HK-2 (cell line): ENCODE data around the gene SNPH.

ENCODE experiments used
- DNase-seq: peaks from one replicate; pipeline ENCODE4 v3.0.0-alpha.2; 2018; ENCODE audit not compliant: unreplicated experiment

Gene SNPH

GRCh38 chr20:1306316-1307135 lies 40.4 kb downstream of the SNPH start:
- no peak for DNase-seq

DNA sequence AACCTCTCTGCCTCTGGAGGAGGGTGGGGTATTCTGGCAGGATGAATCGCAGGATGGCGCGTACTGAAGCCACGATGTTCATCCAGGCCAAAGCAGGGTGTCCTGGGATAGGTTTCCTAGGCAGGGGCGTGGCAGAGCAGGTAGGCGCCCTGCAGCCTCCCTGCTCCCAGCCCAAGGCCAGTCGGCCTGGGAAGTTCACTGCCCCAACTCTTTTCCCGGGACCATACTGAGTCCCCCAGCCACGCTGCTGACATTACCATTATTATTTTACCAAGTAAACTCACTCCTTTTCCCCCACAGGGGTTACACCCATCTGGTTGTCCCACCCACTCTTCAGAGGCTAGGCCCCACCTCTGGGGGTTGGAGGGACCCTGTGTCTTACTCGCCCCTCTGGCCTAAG lies 41.1 kb downstream of the SNPH start:
- no peak for DNase-seq

DNA sequence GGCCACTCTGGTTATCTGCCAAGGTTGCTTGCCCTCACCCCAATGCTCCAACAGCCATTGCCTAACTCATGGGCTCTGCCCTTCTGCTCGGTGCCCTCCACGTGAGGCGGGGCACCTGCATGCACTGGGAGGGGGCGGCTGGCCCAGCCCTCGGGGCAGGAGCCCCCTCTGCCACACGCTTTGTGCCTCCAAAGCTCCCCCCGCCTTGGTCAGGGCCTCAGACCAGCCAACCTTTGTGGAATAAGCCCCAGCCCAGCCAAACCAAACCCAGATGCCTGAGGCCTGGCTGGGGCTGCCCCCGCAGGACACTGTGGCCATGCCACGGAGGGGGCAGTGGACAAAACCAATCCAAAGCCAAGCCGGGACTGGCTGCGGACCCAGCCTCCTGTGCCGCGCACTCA lies 41.5 kb downstream of the SNPH start:
- no peak for DNase-seq

GRCh38 chr20:1308067-1308701 lies 42.1 kb downstream of the SNPH start:
- no peak for DNase-seq

- DNase-seq, result no peak
Observed at GRCh38 chr20:1308702-1309095, 42.6 kb downstream of the SNPH start.

GRCh38 chr20:1309439-1309847 lies 43.3 kb downstream of the SNPH start:
- DNase-seq, result no peak

DNA sequence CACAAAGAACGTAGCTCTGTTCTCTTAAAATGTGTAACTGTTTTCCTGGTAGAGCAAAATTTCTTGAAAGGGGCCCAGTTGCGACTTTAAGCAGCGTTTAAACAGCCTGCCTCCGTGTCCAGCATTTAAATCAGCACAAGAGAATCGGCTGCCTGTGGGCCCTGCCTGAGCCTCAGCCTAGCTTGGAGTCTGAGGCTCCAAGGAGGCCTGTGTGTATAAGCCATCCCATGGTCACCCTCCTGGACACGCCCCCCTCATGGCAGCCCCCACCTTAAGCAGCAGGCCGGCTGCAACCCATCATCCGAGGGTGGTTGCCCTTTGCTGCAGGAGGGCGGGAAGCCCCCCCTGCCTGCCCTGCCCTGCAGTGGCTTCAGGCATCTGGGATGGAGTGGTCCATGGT lies 44.0 kb downstream of the SNPH start:
- no peak for DNase-seq

DNA sequence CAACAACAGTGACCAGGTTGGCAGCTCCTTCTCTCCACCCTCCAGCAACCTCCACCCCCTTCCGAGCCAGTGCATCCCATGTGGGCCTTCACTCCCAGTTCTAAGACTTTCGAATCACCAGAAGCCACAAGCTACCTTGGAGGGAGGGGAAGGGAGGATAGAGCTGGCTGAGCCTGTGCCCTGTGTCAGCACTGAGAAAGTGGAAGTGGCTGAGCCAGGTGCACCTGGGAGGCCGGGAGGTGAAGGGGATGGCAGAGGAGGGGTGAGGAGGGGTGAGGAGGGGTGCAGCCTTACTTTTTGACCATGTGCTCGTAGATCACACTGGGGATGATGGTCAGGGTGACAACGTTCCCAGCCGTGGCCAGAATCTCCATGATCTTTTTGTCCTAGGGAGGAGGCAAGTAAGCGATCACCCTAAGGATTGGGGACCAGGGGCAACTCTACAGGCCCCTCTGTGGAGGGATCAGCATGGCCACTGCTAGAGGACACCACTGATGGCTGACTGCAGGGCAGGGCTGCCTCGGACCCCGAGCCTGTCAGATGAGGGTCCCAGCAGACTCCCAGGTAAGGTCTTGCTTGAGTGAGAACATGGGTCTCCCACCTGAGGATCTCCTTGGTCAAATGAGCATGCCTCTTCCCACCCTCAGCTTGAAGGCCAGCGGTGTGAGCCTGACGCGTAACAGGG lies 44.6 kb downstream of the SNPH start:
- DNase-seq, result no peak

GRCh38 chr20:1312308-1312707 lies 46.2 kb downstream of the SNPH start:
- DNase-seq, result no peak

GRCh38 chr20:1312904-1313235 lies 46.8 kb downstream of the SNPH start:
- DNase-seq, result no peak

GRCh38 chr20:1313236-1313964 lies 47.3 kb downstream of the SNPH start:
- DNase-seq, result peak; percentile 70

DNA sequence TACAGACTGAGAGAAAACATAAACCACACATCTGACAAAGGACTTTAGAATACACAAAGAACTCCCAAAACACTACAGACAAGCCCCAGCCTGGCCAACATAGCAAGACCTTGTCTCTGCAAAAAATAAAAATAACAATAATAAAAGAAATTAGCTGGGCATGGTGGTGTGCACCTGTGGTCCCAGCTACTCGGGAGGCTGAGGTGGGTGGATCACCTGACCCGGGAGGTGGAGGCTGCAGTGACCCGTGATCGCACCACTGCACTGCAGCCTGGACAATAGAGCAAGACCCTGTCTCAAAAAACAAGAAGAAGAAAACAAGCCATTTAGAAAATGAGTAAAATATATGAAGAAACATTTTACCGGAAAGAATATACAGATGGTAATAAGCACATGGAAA lies 49.7 kb downstream of the SNPH start:
- DNase-seq, result no peak

- no peak for DNase-seq
Observed at GRCh38 chr20:1317545-1318255, 51.6 kb downstream of the SNPH start.

GRCh38 chr20:1319051-1319450 lies 53.0 kb downstream of the SNPH start:
- DNase-seq, result no peak

- DNase-seq, result no peak
Observed at GRCh38 chr20:1319462-1319861, 53.4 kb downstream of the SNPH start.

DNA sequence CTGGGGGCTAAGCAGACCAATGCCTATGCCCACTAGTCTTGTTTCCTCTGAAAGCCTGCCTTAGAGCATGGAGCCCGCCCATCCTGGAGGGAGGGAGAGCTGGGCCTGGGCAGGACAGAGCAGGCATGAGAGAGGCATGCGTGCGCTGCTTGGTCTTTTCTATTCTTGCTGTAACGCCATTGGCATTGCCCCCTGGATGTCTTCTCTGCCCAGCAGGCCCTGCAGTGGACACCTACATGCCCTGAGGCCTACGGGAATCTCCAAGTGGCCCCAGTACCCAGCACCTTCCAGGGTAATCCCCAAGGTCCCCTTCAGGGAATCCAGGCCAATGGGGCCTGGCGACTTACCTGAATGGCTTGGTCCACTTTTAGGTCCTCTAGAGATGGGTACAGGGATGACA lies 53.9 kb downstream of the SNPH start:
- DNase-seq, result no peak

GRCh38 chr20:1320902-1321653 lies 55.0 kb downstream of the SNPH start:
- no peak for DNase-seq

DNA sequence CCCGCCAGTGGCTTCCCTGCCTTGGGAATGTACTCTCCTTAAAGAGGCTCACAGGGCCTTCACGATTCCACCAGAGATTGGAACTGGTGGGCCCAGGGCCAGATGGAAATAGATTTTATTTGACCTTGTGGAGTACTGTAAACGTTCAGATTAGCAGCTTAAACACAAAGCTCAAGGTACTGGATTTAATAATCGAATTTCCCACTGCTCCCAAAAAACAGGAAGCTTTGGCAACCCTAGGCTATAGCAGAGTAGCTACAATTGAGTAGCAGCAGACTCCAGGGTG lies 55.5 kb downstream of the SNPH start:
- no peak for DNase-seq

DNA sequence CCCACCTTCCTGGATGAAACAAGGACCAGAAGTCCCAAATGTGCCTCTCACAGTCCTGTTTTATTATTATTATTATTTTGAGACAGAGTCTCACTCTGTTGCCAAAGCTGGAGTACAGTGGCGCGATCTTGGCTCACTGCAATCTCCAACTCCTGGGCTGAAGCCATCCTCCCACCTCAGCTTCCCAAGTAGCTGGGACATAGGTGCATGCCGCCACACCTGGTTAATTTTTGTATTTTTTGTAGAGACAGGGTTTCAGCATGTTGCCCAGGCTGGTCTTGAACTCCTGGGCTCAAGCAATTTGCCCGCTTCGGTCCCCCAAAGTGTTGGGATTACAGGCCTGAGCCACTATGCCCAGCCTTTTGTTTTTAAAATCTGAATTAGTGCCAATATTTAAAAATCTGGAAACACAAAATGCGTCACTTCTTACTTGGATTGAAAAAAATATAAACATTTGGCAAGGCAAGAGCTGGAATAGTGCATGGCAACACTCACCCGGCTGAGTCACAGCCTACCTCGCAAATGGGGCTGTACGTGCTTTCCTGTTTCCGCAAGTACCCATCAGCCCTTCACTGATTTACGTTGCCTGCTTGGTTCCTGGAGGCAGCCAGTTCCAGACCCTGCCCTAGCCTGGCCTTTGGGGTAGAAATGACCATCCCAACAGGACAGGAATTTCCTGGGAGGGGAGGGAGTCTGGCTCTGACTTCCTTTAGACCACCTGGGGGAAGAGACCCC lies 56.6 kb downstream of the SNPH start:
- no peak for DNase-seq

- no peak for DNase-seq
Observed at GRCh38 chr20:1323256-1323655, 57.2 kb downstream of the SNPH start.
